Skin of body (tissue), 3 donors: ENCODE measurements around the gene FHL5. TPM values are rescaled to one million over a fixed set of nuclear protein-coding genes. Genes with fewer than 3 reads are reported as not detected.
"Not testable (repeated sequence)": the region's sequence is repeated elsewhere in the genome, so short reads cannot be mapped to it uniquely, and the experiment has no call there.

ENCODE experiments used
- DNase-seq: peaks from one replicate; lab custom pipeline; 2025; lab: John Stamatoyannopoulos, UW
- small RNA-seq: library from RNA; depleted of rRNA; stranded (forward); fragments of <200 nt; gene quantifications from one replicate; pipeline ENCODE3, GENCODE V24; 2014; ENCODE audit warnings: low replicate concordance
- total RNA-seq: library from RNA; depleted of rRNA; stranded (reverse); fragments of >200 nt; gene quantifications from one replicate; pipeline ENCODE4 v1.2.3, GENCODE V29; 2014

The FHL5 gene
- total RNA-seq, 1 donor from 2014 or later, result 1.5 TPM

GRCh38 chr6:96610019-96610418 is 47.1 kb downstream of the FHL5 start:
- no peak for DNase-seq

- no peak for DNase-seq
These were observed 48.5 kb downstream of the FHL5 start for GRCh38 chr6:96611342-96611991.

DNA sequence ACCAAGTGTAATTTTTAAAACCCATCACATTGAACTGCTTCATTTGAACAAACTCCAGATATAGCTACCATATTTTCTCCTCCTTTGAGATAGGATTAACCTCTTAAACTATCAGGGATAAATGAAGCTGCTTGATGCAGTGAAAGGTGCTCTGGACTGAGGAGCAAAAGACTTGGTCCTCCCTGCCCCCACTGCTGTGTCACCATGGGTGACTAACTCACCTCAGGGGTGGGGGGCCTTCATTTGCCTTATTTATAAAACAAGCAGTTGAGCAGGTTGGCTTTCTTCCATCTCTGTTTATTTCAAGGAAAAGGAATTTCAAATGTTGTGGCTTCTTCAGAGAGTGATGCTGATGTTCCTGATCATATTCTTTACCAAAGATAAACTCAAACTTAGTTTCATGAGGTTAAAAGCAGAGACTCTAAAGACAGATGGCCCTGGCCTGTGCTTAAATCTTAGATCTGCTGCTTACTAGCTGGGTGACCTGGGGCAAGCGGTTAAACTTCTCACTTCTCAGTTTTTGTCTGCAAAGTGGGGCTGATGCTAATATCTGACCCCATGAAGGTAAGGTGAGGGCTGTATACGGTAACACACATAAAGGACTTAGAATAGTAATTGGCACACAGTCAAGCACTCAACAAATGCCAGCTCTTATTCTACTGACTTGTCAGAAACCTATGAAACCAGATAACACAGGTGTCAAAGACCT is 50.5 kb downstream of the FHL5 start:
- DNase-seq, result no peak

GRCh38 chr6:96620851-96621250 is 57.9 kb downstream of the FHL5 start:
- DNase-seq, result no peak

- no peak for DNase-seq
These were observed 59.1 kb downstream of the FHL5 start for GRCh38 chr6:96621983-96622382.

DNA sequence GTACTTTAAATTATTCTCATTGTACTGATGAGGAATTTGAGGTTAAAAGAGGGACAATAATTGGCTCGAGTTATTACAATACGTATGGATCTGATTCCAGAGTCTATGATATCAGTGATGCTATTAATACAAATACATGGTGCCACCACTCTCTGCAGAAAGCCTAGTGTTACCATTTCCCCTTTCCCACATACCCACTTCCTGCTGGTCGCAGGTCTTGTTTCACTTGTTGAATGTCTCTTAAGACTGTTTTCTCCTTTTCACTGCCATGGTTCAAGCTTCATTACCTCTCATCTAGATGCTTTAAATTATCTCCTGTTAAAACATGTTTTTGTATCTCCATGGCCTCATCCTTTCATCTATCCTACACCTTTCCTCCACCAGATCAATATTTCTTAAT is 62.0 kb downstream of the FHL5 start:
- DNase-seq, result no peak

- DNase-seq, result no peak
These were observed 63.9 kb downstream of the FHL5 start for GRCh38 chr6:96626759-96627364.

- no peak for DNase-seq
These were observed 68.3 kb downstream of the FHL5 start for GRCh38 chr6:96631248-96631647.

- DNase-seq, result not testable (repeated sequence)
These were observed 75.1 kb downstream of the FHL5 start for GRCh38 chr6:96637979-96638378.

DNA sequence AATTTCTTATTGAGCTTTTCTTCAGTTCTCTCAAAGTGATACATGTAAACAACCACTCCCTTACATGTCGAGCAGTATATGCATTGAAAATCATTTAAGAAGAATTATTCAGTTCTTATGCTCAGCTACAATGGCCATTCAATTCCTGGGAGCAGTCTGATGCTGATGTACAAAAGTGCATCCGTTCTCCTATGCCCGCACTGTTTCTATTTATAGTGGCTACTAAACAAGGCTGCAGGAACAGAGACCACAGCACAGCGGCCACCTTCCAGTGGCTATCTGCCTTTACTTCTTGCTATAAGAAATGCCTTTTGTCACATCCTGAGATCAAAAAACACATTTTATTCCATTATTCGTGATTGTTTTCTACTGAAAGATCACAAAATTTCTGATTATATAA is 82.2 kb downstream of the FHL5 start:
- DNase-seq, result no peak

DNA sequence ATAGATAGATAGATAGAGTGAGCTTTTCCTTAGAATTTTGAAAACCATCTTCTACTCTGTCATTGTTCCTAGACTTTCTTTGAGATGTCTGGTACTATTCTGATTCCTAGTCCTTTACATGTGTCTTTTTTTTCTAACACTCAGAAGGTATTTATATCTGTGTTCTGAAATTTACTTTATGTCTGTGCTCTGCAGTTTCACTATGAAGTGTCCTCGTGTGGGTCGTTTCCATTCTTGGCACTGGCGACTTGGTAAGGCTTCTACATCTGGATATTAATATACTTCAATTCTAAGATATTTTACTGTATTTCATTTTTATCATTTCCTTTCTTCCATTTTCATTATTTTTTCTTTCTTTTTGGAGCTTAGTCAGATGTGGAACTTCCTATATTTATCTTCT is 87.0 kb downstream of the FHL5 start:
- DNase-seq, result no peak

DNA sequence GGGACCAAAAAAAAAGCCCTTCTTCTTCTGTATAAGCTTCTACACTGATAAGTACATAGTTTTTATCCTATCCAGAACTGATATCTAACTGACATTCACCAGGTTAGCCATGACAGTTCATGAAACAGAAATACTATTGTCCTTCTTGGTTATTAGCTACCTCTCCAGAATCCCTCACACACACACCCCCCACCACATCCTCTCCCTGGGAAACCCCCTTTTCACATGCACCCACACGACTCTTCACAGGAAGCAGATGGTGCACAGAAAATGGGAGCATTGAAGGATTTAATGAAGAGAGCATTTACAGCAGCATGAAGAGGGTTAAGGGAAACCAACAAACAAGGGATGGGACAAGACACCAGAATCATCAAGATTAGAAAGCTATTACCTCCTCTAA is 88.9 kb downstream of the FHL5 start:
- DNase-seq, result no peak

- DNase-seq, result no peak
These were observed 89.6 kb downstream of the FHL5 start for GRCh38 chr6:96652552-96652951.

DNA sequence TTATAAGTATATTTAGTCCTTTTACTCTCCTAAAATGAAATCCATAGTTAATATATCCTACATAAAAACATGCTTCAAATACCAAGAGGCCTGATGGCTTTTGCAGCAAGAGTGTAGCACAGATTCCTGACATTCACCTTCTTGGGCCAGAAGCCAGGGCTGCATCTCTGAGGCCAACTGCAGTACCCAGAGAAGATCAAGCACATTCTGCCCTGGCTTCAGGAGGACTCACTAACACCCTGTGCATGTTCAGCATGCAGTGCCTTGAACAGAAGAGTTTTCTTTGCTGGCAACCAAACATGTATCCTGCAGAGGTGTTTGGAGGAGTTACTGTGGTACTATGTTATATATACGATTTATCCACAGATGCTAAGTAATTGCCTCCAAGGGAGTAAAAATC is 90.3 kb downstream of the FHL5 start:
- no peak for DNase-seq

DNA sequence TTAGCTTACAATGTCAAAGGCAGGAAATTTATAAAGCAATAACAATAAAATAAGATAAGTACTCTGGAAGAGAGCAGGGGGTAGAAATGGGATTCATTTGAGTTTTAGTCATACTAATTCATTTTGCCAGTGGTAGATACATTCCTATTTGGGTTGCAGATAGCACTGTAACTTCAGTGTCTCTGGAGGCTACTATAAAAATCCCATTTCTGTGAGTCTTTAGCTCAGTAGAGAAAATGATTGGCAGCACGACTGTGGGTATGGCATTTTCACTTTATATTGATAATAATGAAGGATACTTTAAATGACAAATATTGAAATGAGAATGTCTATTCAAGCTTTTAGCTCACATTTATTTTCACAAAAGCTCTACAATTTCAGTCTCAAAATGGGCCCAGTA is 93.6 kb downstream of the FHL5 start:
- no peak for DNase-seq

DNA sequence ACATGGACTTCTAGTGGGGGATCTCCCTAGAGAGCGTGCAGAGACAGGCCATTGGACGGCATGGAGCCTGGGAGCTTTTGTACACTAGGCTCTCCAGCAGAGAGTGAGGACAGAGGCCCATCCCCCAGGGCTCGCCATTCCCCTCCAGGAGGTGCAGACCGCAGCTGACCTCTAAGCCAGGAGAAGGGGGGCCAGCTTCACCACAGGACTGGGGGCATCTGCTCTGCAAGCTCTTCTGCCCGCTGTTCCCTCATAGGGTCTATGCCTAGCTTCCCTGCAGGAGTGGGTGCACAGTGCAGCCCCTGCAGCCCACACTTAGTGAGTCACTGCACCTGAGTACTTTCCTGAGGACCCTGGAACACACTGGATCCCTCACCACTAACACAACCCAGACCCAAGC is 94.4 kb downstream of the FHL5 start:
- DNase-seq, result no peak

DNA sequence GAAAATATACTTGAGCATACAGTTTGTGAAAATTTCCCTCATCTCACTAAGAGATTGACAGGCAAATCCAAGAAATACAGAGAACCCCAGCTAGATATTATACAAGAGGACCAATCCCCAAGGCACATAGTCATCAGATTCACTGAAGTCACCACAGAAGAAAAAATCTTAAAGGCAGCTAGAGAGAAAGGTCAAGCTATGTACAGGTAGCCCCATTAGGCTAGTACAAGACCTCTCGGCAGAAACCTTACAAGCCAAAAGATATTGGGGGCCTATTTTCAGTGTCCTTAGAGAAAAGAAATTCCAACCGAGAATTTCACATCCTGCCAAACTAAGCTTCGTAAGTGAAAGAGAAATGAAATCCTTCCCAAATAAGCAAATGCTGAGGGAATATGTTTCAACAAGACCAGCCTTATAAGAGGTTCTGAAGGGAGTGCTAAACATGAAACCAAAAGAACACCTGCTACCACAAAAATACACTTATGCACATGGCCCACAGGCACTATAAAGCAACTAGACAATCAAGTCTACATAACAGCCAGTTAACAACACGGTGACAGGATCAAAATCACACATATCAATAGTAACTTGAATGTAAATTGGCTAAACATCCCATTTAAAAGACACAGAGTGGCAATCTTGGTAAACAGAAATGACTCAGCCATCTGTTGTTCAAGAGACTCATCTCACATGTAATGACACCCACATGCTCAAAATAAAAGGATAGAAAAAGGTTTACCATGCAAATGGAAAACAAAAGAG is 96.3 kb downstream of the FHL5 start:
- no peak for DNase-seq

Small RNA genes lying within 50 kb of the gene (small RNA-seq; reads per million reads assigned to genes)
- 0.07 reads per million for gene RNU4-70P

Other genes starting within 250 kb of the FHL5 start
- 34.5 TPM for gene UFL1, start 41.3 kb upstream of the FHL5 start, total RNA-seq